ENCODE results near the gene CLEC9A. TPM values are rescaled to one million over a fixed set of nuclear protein-coding genes. Genes with fewer than 3 reads are reported as not detected.

The CLEC9A gene
- total and polyA plus RNA-seq, 2 of the 8 experiments (the other 6 are each of a cell fraction or from before 2014, with no cell fraction given): not detected

DNA sequence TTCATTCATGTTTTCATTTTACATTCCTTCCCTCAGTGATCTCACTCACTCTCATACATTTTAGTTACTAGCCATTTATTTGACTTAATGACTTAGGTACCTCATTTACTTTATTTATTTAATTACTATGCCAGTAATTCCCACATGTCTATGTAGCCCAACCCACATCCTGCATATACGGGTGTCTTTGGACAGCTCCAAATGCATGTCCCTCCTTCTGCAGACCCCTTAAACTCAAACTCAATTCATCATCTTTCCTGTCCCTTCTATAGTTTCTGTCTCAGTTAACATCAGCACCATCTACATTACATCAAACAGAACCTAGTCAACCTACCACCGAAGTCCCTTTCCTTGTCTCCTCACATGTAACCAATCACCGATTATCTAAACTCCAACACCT lies 65.5 kb downstream of the CLEC9A start (continued):
- TF ChIP-seq, protein P1, sequence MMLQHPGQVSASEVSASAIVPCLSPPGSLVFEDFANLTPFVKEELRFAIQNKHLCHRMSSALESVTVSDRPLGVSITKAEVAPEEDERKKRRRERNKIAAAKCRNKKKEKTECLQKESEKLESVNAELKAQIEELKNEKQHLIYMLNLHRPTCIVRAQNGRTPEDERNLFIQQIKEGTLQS (IDR thresholded peaks at IDR 0.05; ENCODE audit: insufficient read depth, low read depth, low read length): no peak
- no peak for TF ChIP-seq PHF8 (conservative IDR thresholded peaks at IDR 0.05; ENCODE audit: low read depth, low read length)
- TF ChIP-seq RBBP5 (IDR thresholded peaks at IDR 0.05; ENCODE audit: borderline replicate concordance, low read depth, low read length): no peak
- TF ChIP-seq CHD2 (IDR thresholded peaks at IDR 0.05; ENCODE audit: low read length): no peak
- no peak for TF ChIP-seq TBP (IDR thresholded peaks at IDR 0.05; ENCODE audit: low read depth, low read length)
- TF ChIP-seq RXRA (IDR thresholded peaks at IDR 0.05; ENCODE audit: insufficient read depth, low read depth, low read length): no peak
